GM12891 (cell line): ENCODE data around the gene SULT2B1.

Source experiments
- DNase-seq: peaks from one replicate; pipeline ENCODE4 v3.0.0; 2011; ENCODE audit warnings: low spot score; ENCODE audit not compliant: insufficient read length
- FAIRE-seq: peaks from 2 replicates; lab custom pipeline; 2011; peaks lifted over from hg19 to GRCh38; lab: Jason Lieb, UNC
- PAX5 ChIP-seq: IDR thresholded peaks from 2 replicates; pipeline ENCODE4 v1.6.1; 2011; ENCODE audit warnings: low read length, moderate library complexity, mild to moderate bottlenecking; ENCODE audit not compliant: insufficient read depth, severe bottlenecking
- POLR2A ChIP-seq: IDR thresholded peaks from 2 replicates; pipeline ENCODE4 v1.6.1; 2011; ENCODE audit warnings: low read depth, low read length, control low read depth
- POLR2AphosphoS5 ChIP-seq: IDR thresholded peaks from 2 replicates; pipeline ENCODE4 v1.6.1; 2011; ENCODE audit warnings: low read depth, low read length, control low read depth
- POU2F2 ChIP-seq: IDR thresholded peaks from 2 replicates; pipeline ENCODE4 v1.6.1; 2011; ENCODE audit warnings: low read depth, mild to moderate bottlenecking, control low read depth, low read length, moderate library complexity
- SPI1 ChIP-seq: IDR thresholded peaks from 2 replicates; pipeline ENCODE4 v1.6.1; 2011; ENCODE audit warnings: low read depth, low read length, control low read depth
- TAF1 ChIP-seq: IDR thresholded peaks from 2 replicates; pipeline ENCODE4 v1.6.1; 2011; ENCODE audit warnings: low read depth, low read length, control low read depth

Gene SULT2B1

DNA sequence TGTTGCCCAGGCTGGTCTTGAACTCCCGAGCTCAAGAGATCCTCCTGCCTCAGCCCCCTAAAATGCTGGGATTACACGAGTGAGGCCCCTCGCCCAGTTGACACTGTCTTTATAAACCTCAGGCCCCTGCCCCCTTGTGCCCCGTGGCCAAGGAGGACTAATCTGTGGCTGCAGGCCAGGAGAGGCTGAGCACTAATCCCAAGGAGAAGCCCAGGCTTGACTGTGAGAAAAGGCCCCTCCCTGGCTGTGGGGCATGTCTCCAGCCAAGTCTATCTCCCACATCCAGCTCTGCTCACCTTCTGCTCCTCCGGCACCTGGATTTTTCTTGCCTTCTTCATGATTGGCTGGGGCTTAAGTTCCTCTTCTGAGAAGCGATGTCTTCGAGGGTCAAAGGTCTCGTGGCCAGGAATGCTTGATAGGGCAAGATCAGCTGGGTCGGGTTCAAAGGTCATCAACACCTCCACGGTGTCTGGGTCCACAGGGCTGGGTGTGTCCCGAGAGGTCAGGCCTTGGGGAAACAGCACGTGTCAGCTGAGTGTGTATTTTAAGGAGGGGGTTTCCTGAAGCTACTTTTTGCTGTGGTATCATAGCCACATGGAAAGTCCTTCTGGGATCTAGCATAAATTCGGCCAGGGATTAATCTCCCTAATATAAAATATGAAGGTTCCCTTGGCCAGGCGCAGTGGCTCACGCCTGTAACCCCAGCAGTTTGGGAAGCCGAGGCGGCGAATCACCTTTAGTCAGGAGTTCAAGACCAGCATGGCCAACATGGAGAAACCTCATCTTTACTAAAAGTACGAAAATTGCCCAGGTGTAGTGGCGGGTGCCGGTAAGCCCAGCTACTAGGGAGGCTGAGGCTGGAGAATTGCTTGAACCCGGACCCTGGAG is 81.4 kb downstream of the SULT2B1 start:
- no peak for DNase-seq
- peak; percentile 12; the same call in 1 of the 2 replicates for TF ChIP-seq POLR2A
- no peak for TF ChIP-seq TAF1
- no peak for TF ChIP-seq PAX5
- no peak for FAIRE-seq

DNA sequence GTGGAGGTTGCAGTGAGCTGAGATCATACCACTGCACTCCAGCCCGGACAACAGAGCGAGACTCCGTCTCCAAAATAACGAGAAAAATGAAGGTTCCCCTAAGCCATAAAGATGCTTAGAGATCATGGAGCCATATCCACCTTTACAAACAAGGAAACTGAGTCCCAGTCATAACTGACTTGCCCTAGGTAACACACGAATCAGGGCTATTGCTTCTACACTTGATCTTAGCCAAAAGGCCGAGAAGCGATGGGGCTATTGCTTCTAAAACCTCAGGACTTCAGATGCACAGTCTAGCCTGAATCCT is 82.0 kb downstream of the SULT2B1 start:
- DNase-seq: no peak
- FAIRE-seq: no peak
- TF ChIP-seq TAF1 (no peak), POU2F2 (no peak), PAX5 (no peak), POLR2A (no peak), SPI1 (no peak), POLR2AphosphoS5 (no peak; the same call in 1 of the 2 replicates)

DNA sequence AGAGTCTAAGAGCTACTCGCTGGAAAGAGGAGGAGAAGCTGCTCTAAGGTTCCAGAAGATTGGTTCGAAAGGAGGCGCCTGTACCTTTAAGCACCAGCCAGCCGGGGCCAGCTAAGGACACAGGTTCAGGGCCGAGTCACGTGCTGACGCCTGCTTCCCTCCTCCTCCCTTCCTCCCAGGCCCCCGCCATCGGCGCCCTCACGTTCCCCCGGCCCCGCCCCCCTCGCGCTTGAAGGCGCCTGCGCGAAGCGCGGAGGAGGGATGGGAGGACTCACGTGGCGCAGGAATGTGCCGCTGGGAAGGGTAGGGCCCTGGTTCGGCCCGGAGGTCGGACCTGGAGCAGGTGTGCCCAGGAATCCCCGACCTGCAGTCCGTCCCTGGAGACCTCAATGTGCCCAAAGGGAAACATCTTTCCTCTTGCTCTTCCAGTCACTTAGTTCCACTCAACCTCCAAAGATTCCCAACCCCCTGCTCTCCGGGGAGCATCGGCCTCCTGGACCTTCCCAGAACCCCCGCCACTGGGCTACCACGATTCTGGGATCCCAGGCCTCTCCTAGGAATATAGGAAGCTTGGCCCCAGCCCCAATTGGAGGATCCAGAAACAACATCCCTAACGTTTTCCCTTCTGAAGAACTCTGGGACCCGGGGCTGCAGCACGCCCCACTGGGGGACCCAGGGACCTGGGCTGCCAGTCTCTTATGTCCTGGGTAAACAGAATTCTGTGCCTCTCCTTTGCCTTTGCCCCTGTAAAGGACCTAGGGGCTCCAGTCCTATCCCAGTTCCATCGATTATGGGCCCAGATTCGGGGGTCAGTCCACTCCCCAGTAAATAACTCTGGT is 82.7 kb downstream of the SULT2B1 start:
- peak; percentile 76 for DNase-seq
- peak; percentile 94 for FAIRE-seq
- TF ChIP-seq POLR2A: no peak
- no peak for TF ChIP-seq TAF1
- TF ChIP-seq SPI1: no peak; the same call in 1 of the 2 replicates
- peak; percentile 44 for TF ChIP-seq PAX5

DNA sequence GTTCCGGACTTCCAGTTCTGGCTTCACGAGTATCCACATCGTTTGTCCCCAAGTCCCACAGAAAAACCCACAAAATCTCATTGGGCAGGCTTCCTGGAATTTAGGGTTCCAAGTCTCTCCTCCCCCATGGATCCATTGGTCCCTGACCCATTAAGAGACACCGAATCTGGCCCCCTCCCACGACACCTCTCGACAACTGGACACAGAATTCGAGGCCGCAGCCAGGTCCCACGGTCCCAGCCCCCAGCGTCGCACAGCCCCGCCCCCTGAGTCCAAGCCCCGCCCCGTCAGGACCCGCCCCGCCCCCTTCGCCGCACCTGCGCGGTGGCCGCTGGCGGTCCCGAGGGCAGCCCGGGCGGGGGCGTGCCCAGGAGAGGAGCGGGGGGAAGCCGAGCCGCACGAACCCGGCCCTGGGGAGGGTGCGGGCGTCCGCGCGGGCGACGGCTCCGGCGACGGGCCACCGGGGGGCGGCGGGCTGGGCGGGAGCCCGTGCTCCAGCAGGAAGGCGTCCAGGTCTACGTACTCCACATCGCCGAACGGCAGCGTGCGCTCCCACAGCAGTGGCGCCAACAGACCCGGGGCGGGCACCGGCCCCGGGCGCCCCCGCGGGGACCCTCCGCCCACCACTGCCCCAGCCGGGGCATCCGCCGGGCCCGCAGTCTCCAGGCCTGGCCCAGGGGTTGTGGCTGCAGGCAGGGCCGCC is 83.4 kb downstream of the SULT2B1 start:
- peak; percentile 58 for FAIRE-seq
- TF ChIP-seq TAF1: no peak
- 0 out of 2 replicates have a peak, but pooled peaks have one; percentile 34 for TF ChIP-seq POLR2AphosphoS5

DNA sequence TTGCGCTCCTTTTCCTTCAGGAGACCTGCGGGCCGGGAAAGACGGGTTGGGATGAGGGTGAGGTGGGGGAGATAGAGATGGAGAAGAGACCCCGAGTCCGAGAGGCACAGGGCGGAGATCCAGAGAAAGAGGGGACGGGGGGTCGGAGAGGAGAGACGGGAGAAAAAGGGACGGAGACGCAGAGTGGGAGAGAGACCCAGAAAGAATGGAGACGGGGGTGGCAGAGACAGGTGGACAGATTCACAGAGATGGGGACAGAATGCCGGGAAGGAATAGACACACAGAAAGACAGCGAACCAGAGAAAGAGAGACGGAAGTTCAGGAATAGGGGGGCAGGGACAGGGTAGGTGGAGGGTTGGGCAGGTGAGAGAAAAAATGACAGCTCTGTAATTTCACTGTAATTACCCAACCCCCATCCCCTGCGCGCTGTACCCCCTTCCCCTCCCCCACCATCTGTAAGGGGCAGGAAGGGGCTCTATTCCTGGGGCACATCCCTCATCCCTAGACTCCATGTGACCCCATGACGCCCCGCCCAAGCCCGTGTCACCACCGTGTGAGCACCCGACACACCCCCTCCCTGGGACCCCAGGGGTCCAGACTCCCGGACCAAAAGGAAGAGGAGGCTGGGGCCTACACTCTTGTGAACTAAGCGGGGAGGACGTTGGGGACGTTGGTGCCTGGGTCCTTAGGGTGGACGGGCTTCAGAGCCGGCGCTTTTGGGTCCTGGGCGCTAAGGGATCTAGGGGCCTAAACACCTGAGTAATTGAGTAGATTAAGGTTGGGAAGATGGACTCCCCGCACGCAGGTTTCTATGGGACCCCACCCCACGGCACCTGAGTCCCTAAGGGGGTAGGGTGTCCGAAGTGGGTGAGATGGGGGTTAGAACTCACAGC is 84.2 kb downstream of the SULT2B1 start:
- TF ChIP-seq POLR2A (no peak), TAF1 (no peak), SPI1 (no peak), POLR2AphosphoS5 (no peak), PAX5 (no peak), POU2F2 (no peak)
- FAIRE-seq (no peak), DNase-seq (no peak)

More for the DNA sequence above, 83.4 kb downstream of the SULT2B1 start:
- peak; percentile 79 for DNase-seq

DNA sequence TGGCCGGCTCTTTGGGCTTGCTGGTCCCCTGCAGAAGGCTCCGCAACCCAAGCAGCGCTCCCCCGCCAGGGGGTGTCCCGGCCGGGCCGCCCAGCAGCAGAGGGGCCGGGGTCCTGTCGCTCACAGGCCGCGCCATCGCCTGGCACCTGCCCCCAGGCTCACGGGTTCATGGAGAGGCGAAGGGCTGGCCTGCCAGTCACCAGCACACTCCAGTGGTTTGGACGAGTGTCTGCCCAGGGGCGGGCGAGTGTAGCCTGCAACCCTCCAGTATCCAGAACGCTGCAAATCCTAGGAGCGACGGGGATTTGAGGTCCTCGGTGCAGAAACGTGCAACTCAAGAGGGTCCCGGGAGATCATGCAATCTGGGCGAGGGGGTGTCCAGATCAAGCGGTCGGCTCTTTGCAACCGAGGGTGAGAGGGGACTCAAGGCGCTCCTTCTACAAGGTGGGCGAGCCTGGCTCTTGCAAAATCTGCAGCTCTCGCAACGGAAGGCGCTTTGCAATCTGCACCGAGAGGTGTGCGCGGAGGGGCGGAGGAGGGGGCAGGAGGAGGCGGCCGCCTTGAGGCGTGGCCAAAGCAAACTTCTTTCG is 85.0 kb downstream of the SULT2B1 start, which contains the start of gene DBP:
DBP (minus strand) TSS at position 521 of the 590 bp plus-strand sequence; CDS start at position 136, 385 bp downstream.
- no peak for DNase-seq
- no peak for FAIRE-seq
- TF ChIP-seq POU2F2: no peak
- no peak for TF ChIP-seq POLR2AphosphoS5
- TF ChIP-seq POLR2A: no peak
- TF ChIP-seq SPI1: no peak
- TF ChIP-seq TAF1: no peak
- TF ChIP-seq PAX5: no peak

DNA sequence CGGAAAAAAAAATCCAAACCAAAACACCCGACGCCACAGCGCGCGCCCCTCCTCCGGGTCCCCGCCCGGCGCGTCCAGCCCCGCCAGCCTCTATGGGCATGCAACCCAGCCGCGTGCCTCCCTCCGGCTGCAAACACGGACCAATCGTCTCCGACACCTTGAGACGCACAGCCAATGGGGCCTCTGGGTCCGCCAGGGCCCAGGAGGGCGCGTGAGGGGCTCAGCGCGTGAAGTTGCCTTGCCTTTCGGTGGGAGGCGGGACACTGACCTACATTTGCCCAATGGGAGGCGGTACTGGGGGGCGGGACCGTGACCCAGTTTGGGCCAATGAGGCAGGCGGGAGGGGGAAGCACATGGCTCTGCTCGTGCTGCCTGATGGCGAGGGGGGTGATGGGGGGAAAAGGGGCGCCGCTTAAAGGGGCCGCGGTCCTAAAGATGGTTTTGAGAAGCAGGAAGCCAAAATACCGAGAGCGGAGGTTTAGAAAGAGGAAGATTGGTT is 85.5 kb downstream of the SULT2B1 start:
- TF ChIP-seq POLR2AphosphoS5 (no peak), POU2F2 (0 out of 2 replicates have a peak, but pooled peaks have one; percentile 28), SPI1 (no peak), POLR2A (no peak), PAX5 (peak; percentile 86)
- DNase-seq (peak; percentile 94), FAIRE-seq (peak; percentile 97)
